Esophagus (tissue), 2 donors: ENCODE results near the gene DHX16. TPM values are rescaled to one million over a fixed set of nuclear protein-coding genes. Genes with fewer than 3 reads are reported as not detected.
"Not testable (repeated sequence)": the region's sequence is repeated elsewhere in the genome, so short reads cannot be mapped to it uniquely, and the experiment has no call there.

Experiments used
- H3K27ac ChIP-seq, 2 donors: one replicate each; pipeline ENCODE4 v1.5.1; 2013; ENCODE audit warnings: low read depth in 2 of 2, mild to moderate bottlenecking in 2 of 2, inconsistent platforms in 1 of 2, low read length in 1 of 2, moderate library complexity in 1 of 2
- H3K27me3 ChIP-seq, 2 donors: one replicate each; pipeline ENCODE4 v1.6.1; 2013; ENCODE audit warnings: low read length in 2 of 2, control low read depth in 1 of 2, mild to moderate bottlenecking in 1 of 2; ENCODE audit not compliant: insufficient read depth in 2 of 2, control insufficient read depth in 1 of 2
- H3K36me3 ChIP-seq, 2 donors: one replicate each; pipeline ENCODE4 v1.6.1; 2013; ENCODE audit warnings: low read length in 1 of 2; ENCODE audit not compliant: control insufficient read depth in 2 of 2, insufficient read depth in 2 of 2
- H3K4me1 ChIP-seq, 2 donors: one replicate each; pipeline ENCODE4 v1.6.1; 2013; ENCODE audit warnings: low read length in 1 of 2; ENCODE audit not compliant: control insufficient read depth in 2 of 2, insufficient read depth in 2 of 2
- H3K4me3 ChIP-seq, 2 donors: one replicate each; pipeline ENCODE4 v1.5.1; 2013; ENCODE audit warnings: low read length in 2 of 2, mild to moderate bottlenecking in 2 of 2, low read depth in 1 of 2, moderate library complexity in 1 of 2
- H3K9me3 ChIP-seq, 2 donors: one replicate each; pipeline ENCODE4 v1.6.1; 2013; ENCODE audit warnings: mild to moderate bottlenecking in 2 of 2, low read depth in 1 of 2, low read length in 1 of 2, moderate library complexity in 1 of 2; ENCODE audit not compliant: control insufficient read depth in 2 of 2, insufficient read depth in 1 of 2
- WGBS, 2 donors: extraction: QIAGEN DNeasy Blood & Tissue Kit; methylation state at CpG; one replicate each; pipeline ENCODE4 v1.1.7; 2013; 5-methylcytosine and 5-hydroxymethylcytosine counted together
- polyA plus RNA-seq, 2 donors: library from polyadenylated mRNA; stranded (reverse); fragments of 200-250 nt; gene quantifications; one replicate each; pipeline ENCODE4 v1.2.3, GENCODE V29; 2013
- donor health status: healthy with polysubstance abuse.
- donor health status: Bipolar disorder and iron deficiency.

Gene DHX16
- polyA plus RNA-seq, 2 donors, result 19.8 to 27.5 TPM

GRCh38 chr6:30681766-30682142 is 8.9 kb upstream of the DHX16 start:
- no peaks in the 10 kb centered on the region for H3K9me3 ChIP-seq
- H3K4me3 ChIP-seq, result peak overlapping the region in 1 of 2 donors; percentile 77
- peaks cover 7 to 9% of the 10 kb centered on the region in 2 donors for H3K36me3 ChIP-seq
- peak overlapping the region; percentile 95 to 99 for H3K27ac ChIP-seq
- 32 to 33% methylated on average over 4 of the region's 4 CpGs for WGBS, 2 donors
- peaks cover 0 to 14% of the 10 kb centered on the region in 2 donors for H3K4me1 ChIP-seq
- no peaks in the 10 kb centered on the region for H3K27me3 ChIP-seq

GRCh38 chr6:30679765-30680535 is 7.1 kb upstream of the DHX16 start:
- 54 to 58% methylated on average over 7 of the region's 7 CpGs for WGBS, 2 donors
- Histone ChIP-seq H3K27ac (peak overlapping the region; percentile 53 to 57), H3K36me3 (peaks cover 13 to 16% of the 10 kb centered on the region in 2 donors), H3K9me3 (no peaks in the 10 kb centered on the region), H3K4me3 (peak overlapping the region in 1 of 2 donors; percentile 5), H3K4me1 (peaks cover 0 to 13% of the 10 kb centered on the region in 2 donors), H3K27me3 (no peaks in the 10 kb centered on the region)

GRCh38 chr6:30678964-30679726 is 6.3 kb upstream of the DHX16 start:
- H3K27me3 ChIP-seq, result no peaks in the 10 kb centered on the region
- peak overlapping the region in 1 of 2 donors; percentile 5 for H3K4me3 ChIP-seq
- peaks cover 0 to 11% of the 10 kb centered on the region in 2 donors for H3K4me1 ChIP-seq
- H3K36me3 ChIP-seq, result peaks cover 13 to 16% of the 10 kb centered on the region in 2 donors
- peak overlapping the region; percentile 53 to 57 for H3K27ac ChIP-seq
- WGBS, 2 donors, result 7 to 8% methylated on average over 30 to 31 of the region's 31 CpGs
- H3K9me3 ChIP-seq, result no peaks in the 10 kb centered on the region

GRCh38 chr6:30676660-30677285 is 4.0 kb upstream of the DHX16 start:
- H3K36me3 ChIP-seq, result peaks cover 13 to 16% of the 10 kb centered on the region in 2 donors
- no peak overlapping the region for H3K27ac ChIP-seq
- H3K4me3 ChIP-seq, result no peak overlapping the region
- H3K27me3 ChIP-seq, result no peaks in the 10 kb centered on the region
- peaks cover 0 to 4% of the 10 kb centered on the region in 2 donors for H3K4me1 ChIP-seq
- WGBS, 2 donors, result 78 to 86% methylated on average over 9 to 10 of the region's 10 CpGs
- no peaks in the 10 kb centered on the region for H3K9me3 ChIP-seq

GRCh38 chr6:30670760-30671527 is 1.9 kb downstream of the DHX16 start:
- 89 to 91% methylated on average over 27 of the region's 27 CpGs for WGBS, 2 donors
- Histone ChIP-seq H3K36me3 (peaks cover 2 to 10% of the 10 kb centered on the region in 2 donors), H3K9me3 (no peaks in the 10 kb centered on the region)

GRCh38 chr6:30666300-30666699 is 6.5 kb downstream of the DHX16 start:
- H3K4me1 ChIP-seq, H3K9me3 ChIP-seq, H3K4me3 ChIP-seq, H3K27me3 ChIP-seq, H3K27ac ChIP-seq: not testable (repeated sequence)
- peaks cover 28 to 38% of the 10 kb centered on the region in 2 donors for H3K36me3 ChIP-seq
- 67 to 73% methylated on average over 2 of the region's 2 CpGs for WGBS, 2 donors

More at GRCh38 chr6:30670760-30671527, 1.9 kb downstream of the DHX16 start:
- H3K27me3 ChIP-seq, result no peaks in the 10 kb centered on the region
- H3K27ac ChIP-seq, result no peak overlapping the region
- no peaks in the 10 kb centered on the region for H3K4me1 ChIP-seq
- H3K4me3 ChIP-seq, result no peak overlapping the region

- Histone ChIP-seq H3K4me3 (no peak overlapping the region), H3K4me1 (no peaks in the 10 kb centered on the region), H3K36me3 (peaks cover 30 to 35% of the 10 kb centered on the region in 2 donors), H3K9me3 (no peaks in the 10 kb centered on the region), H3K27ac (no peak overlapping the region), H3K27me3 (no peaks in the 10 kb centered on the region)
- 92 to 93% methylated on average over 34 of the region's 34 CpGs for WGBS, 2 donors
Measured at GRCh38 chr6:30664994-30665767, 7.6 kb downstream of the DHX16 start.

GRCh38 chr6:30657922-30658321 is 14.9 kb downstream of the DHX16 start:
- peaks cover 51 to 62% of the 10 kb centered on the region in 2 donors for H3K36me3 ChIP-seq

More at GRCh38 chr6:30657922-30658321, 14.9 kb downstream of the DHX16 start:
- WGBS, 2 donors, result 92 to 93% methylated on average over 5 of the region's 5 CpGs
- H3K27me3 ChIP-seq, H3K9me3 ChIP-seq, H3K4me3 ChIP-seq, H3K4me1 ChIP-seq, H3K27ac ChIP-seq: not testable (repeated sequence)
